A549 treated with ZK216348 at 1 μM for 4 hours (cell line): ENCODE measurements around the gene TES. TPM values are rescaled to one million over a fixed set of nuclear protein-coding genes. Genes with fewer than 3 reads are reported as not detected.

Experiments used
- total RNA-seq: library from RNA; stranded (reverse); fragments of 200-300 nt; extraction: Qiagen RNA extraction; gene quantifications from 5 replicates; pipeline ENCODE4 v1.2.3, GENCODE V29; 2022; ENCODE audit warnings: low read depth

The TES gene
- 50.2 to 65.1 TPM (median 60.9 TPM) in 5 replicates for total RNA-seq

GRCh38 chr7:116210345-116211005, at the start of gene TES:
Gene TES (plus strand): TSS chr7:116210539. CDS start chr7:116210708, 169 bp downstream.

Other genes starting within 250 kb of the TES start
- gene TFEC, start 179.8 kb upstream of the TES start, total RNA-seq, result 0.16 TPM in 1 of 5 replicates, not detected in the others